ENCODE measurements around the gene BHLHE23. TPM values are rescaled to one million over a fixed set of nuclear protein-coding genes. Genes with fewer than 3 reads are reported as not detected.
A peak's percentile ranks its signal among the peaks of the same experiment; 100 is the strongest.

The BHLHE23 gene
- total and polyA plus RNA-seq, 5 experiments from 2014 or later = not detected

- peak in 1 of 10 donors; percentile 0 for DNase-seq
- Mint-ChIP-seq H3K9me3 (peaks cover 0 to 2% (median 0%) of the 10 kb centered on the region in 9 donors), H3K4me1 (peaks cover under 1 to 11% (median 6%) of the 10 kb centered on the region in 4 donors), H3K27me3 (peaks cover 7 to 37% (median 9%) of the 10 kb centered on the region in 5 donors), H3K27ac (no peak overlapping the region), H3K4me3 (no peak overlapping the region), H3K36me3 (peaks cover 0 to 2% (median 0%) of the 10 kb centered on the region in 3 donors)
- ATAC-seq = no peak
- POLR2A ChIA-PET = no interaction called here
Observed at GRCh38 chr20:63020681-63021080, 13.9 kb upstream of the BHLHE23 start.

GRCh38 chr20:63017826-63018411, 11.2 kb upstream of the BHLHE23 start:
- no peak overlapping the region for H3K4me3 Mint-ChIP-seq
- no peak for ATAC-seq
- no peak overlapping the region for H3K27ac Mint-ChIP-seq
- H3K36me3 Mint-ChIP-seq = peaks cover 2 to 14% (median 6%) of the 10 kb centered on the region in 3 donors
- peaks cover 1 to 15% (median 11%) of the 10 kb centered on the region in 9 donors for H3K9me3 Mint-ChIP-seq
- H3K4me1 Mint-ChIP-seq = peaks cover 0 to 7% (median 5%) of the 10 kb centered on the region in 4 donors
- H3K27me3 Mint-ChIP-seq = peaks cover 7 to 56% (median 24%) of the 10 kb centered on the region in 5 donors
- POLR2A ChIA-PET = no interaction called here
- DNase-seq = no peak

GRCh38 chr20:63017076-63017825, 10.5 kb upstream of the BHLHE23 start:
- H3K9me3 Mint-ChIP-seq = peaks cover 2 to 22% (median 13%) of the 10 kb centered on the region in 9 donors
- peaks cover 2 to 19% (median 7%) of the 10 kb centered on the region in 3 donors for H3K36me3 Mint-ChIP-seq
- peak in 1 of 10 donors; percentile 61 for DNase-seq
- POLR2A ChIA-PET = no interaction called here
- peaks cover 0 to 7% (median 5%) of the 10 kb centered on the region in 4 donors for H3K4me1 Mint-ChIP-seq
- no peak for ATAC-seq
- peaks cover 7 to 61% (median 25%) of the 10 kb centered on the region in 5 donors for H3K27me3 Mint-ChIP-seq
- no peak overlapping the region for H3K27ac Mint-ChIP-seq
- no peak overlapping the region for H3K4me3 Mint-ChIP-seq

DNA sequence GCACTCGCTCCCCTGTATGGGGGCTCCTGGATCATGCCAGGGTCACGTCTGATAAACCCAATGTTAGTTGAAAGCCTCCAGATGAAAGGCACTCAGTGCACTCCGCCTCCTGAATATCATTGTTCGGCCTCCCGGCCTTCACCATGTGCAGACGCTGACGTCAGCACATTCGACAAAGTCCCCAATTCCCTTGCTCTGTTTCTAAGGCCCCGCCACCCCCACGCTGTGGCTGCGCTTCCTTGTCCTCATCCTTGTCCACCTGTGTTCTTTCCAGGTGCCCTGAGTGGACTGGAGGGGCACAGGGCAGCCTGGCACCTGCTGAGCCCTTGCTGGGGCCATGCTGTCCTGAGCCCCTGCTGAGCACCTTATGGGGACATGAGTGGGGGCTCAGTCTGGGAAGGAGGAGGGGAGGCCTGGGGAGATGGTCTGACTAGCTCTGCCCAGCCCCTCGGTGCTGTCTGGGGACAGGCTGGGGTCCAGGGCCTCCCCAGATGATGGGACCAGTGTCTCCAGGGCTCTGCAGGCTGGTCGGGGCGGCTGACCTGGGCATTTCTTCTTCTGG, 9.8 kb upstream of the BHLHE23 start:
- Mint-ChIP-seq H3K27me3 (peaks cover 7 to 67% (median 25%) of the 10 kb centered on the region in 5 donors), H3K4me1 (peaks cover 0 to 7% (median 5%) of the 10 kb centered on the region in 4 donors), H3K9me3 (peaks cover 2 to 22% (median 13%) of the 10 kb centered on the region in 9 donors), H3K4me3 (no peak overlapping the region), H3K36me3 (peaks cover 2 to 19% (median 7%) of the 10 kb centered on the region in 3 donors), H3K27ac (no peak overlapping the region)
- POLR2A ChIA-PET = no interaction called here
- DNase-seq (no peak), ATAC-seq (no peak)

- peaks cover 4 to 7% (median 6%) of the 10 kb centered on the region in 4 donors for H3K4me1 Mint-ChIP-seq
- H3K4me3 Mint-ChIP-seq = no peak overlapping the region
- no peak for DNase-seq
- ATAC-seq = no peak
- peaks cover 2 to 19% (median 7%) of the 10 kb centered on the region in 3 donors for H3K36me3 Mint-ChIP-seq
- POLR2A ChIA-PET = no interaction called here
- peaks cover 7 to 74% (median 25%) of the 10 kb centered on the region in 5 donors for H3K27me3 Mint-ChIP-seq
- H3K27ac Mint-ChIP-seq = peak overlapping the region in 1 of 10 donors; percentile 69
- peaks cover 2 to 22% (median 13%) of the 10 kb centered on the region in 9 donors for H3K9me3 Mint-ChIP-seq
Observed at GRCh38 chr20:63015662-63016361, 9.0 kb upstream of the BHLHE23 start.

- Mint-ChIP-seq H3K9me3 (peaks cover 2 to 22% (median 13%) of the 10 kb centered on the region in 9 donors), H3K4me3 (no peak overlapping the region), H3K36me3 (peaks cover 2 to 19% (median 7%) of the 10 kb centered on the region in 3 donors), H3K4me1 (peaks cover 7 to 12% (median 8%) of the 10 kb centered on the region in 4 donors), H3K27ac (no peak overlapping the region), H3K27me3 (peaks cover 7 to 78% (median 20%) of the 10 kb centered on the region in 5 donors)
- ATAC-seq (no peak), DNase-seq (no peak)
- POLR2A ChIA-PET = no interaction called here
Observed at GRCh38 chr20:63015147-63015661, 8.4 kb upstream of the BHLHE23 start.

- Mint-ChIP-seq H3K27me3 (peaks cover 7 to 82% (median 20%) of the 10 kb centered on the region in 5 donors), H3K4me1 (peaks cover 9 to 17% (median 12%) of the 10 kb centered on the region in 4 donors), H3K36me3 (peaks cover 2 to 19% (median 7%) of the 10 kb centered on the region in 3 donors), H3K27ac (no peak overlapping the region), H3K9me3 (peaks cover 2 to 22% (median 13%) of the 10 kb centered on the region in 9 donors), H3K4me3 (no peak overlapping the region)
- DNase-seq = no peak
- no peak for ATAC-seq
- POLR2A ChIA-PET = no interaction called here
Observed at GRCh38 chr20:63014710-63015109, 7.9 kb upstream of the BHLHE23 start.

DNA sequence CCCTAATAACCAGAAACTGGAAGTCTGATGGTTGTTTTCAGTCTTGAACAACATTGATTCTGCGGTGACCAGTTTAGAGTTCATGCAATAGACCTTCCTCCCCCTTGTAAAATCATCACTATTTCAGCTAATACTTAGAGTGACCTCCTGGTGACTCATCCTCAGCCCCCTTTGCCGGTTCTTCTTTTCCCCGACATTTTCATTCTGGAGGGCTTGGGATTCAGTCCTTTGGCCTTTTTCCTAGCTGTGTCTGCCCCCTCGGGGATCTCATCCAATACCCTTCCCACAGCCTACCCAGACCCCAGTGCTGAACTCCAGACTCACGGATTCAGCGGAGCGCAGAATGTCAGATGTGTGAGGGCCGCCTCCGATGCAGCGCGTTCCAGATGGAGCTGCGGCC, 7.5 kb upstream of the BHLHE23 start:
- ATAC-seq (no peak), DNase-seq (no peak)
- Mint-ChIP-seq H3K36me3 (peaks cover 2 to 19% (median 7%) of the 10 kb centered on the region in 3 donors), H3K27ac (no peak overlapping the region), H3K4me1 (peaks cover 9 to 20% (median 13%) of the 10 kb centered on the region in 4 donors), H3K9me3 (peaks cover 2 to 22% (median 13%) of the 10 kb centered on the region in 9 donors), H3K4me3 (no peak overlapping the region), H3K27me3 (peaks cover 7 to 84% (median 20%) of the 10 kb centered on the region in 5 donors)
- POLR2A ChIA-PET = no interaction called here

DNA sequence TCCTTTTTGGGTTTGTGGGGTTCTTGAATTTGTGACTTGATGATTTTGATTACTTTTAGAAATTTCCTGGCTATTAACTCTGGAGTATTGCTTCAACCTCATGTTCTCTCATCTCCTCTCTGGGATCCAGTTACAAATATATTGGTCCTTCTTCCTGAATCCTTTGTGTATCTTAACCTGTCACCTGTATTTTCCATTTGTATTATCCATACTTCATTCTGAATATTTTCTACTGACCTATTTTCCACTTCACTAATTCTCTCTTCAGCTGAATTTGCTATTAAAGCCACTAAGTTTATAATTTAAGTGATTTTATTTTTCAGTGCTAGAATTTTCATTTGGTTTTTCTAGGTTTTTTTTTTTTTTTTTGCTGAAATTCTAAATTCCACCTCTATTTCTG, 6.4 kb upstream of the BHLHE23 start:
- H3K27me3 Mint-ChIP-seq = peaks cover 7 to 86% (median 21%) of the 10 kb centered on the region in 5 donors
- no peak for DNase-seq
- no peak overlapping the region for H3K4me3 Mint-ChIP-seq
- POLR2A ChIA-PET = interaction anchor here (0.6 kb wide), 1 partner anchor 34 kb away, joined by 3 read pairs; no protein-coding TSS in a partner anchor
- no peak for ATAC-seq
- H3K27ac Mint-ChIP-seq = no peak overlapping the region
- H3K4me1 Mint-ChIP-seq = peaks cover 12 to 24% (median 20%) of the 10 kb centered on the region in 4 donors
- H3K9me3 Mint-ChIP-seq = peaks cover 2 to 22% (median 13%) of the 10 kb centered on the region in 9 donors
- peaks cover 2 to 19% (median 7%) of the 10 kb centered on the region in 3 donors for H3K36me3 Mint-ChIP-seq

DNA sequence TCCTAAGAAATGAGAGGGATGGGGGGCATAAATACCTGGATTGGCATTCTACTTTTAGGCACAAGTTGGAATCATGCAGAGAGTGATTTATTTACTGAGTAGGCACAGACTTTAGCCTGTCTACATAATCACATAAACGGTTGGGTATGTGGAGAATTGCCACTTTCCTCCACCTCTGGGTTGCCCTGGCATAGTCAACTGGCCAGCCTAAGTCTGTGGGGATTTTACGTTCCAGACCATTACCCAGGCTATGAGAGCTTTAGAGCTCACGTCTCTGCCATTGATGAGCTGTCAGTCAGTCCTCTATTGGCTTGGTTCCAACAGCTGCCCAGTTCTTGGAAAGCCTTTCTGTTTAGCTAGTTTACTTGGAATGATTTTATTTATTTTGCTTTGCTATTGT, 5.0 kb upstream of the BHLHE23 start:
- POLR2A ChIA-PET = interaction anchor here (1.8 kb wide), 1 partner anchor 108 kb away, joined by 6 read pairs; no protein-coding TSS in a partner anchor
- Mint-ChIP-seq H3K4me3 (peak overlapping the region in 1 of 10 donors; percentile 11), H3K27ac (no peak overlapping the region), H3K4me1 (peaks cover 16 to 31% (median 25%) of the 10 kb centered on the region in 4 donors), H3K36me3 (peaks cover 2 to 19% (median 7%) of the 10 kb centered on the region in 3 donors), H3K9me3 (peaks cover 2 to 22% (median 13%) of the 10 kb centered on the region in 9 donors), H3K27me3 (peaks cover 7 to 86% (median 26%) of the 10 kb centered on the region in 5 donors)
- ATAC-seq (no peak), DNase-seq (no peak)

DNA sequence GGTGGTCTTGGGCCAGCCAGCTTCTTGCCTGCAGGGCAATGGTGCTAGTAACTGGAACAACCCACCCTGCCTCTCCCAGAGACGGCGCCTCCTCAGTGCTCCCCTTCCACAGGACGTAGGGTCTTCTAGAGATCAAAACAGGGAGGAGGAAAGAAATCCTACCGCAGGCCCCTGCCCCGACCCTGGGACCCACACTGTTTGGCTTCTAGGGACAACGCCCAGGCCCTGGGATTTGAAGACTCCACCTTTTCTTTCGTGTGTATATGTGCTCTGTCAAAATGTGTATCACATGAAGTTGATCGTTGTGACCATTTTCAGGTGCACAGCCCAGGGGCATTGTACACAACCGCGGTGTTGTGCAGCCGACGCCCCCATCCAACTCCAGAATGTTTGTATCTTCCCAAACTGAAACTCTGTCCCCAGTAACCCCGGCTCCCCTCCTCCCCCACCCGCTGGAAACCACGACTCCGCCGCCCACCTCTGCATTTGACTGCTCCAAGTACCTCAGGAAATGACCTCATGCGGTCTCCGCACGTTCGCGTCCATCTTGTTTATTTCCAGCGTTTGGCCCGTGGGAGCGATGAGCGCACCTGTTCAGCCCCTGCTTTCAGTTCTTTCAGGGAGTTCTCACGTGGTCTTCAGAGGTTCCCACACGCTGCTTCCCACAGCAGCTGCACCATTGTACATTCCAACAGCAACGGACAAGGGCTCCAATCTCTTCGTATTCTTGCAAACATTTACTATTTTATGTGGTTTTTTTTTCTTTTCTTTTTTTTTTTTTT, 3.4 kb upstream of the BHLHE23 start:
- H3K4me1 Mint-ChIP-seq = peaks cover 16 to 31% (median 27%) of the 10 kb centered on the region in 4 donors
- H3K4me3 Mint-ChIP-seq = peak overlapping the region; percentile 9 to 96 (median 89)
- peaks cover 0 to 19% (median 7%) of the 10 kb centered on the region in 3 donors for H3K36me3 Mint-ChIP-seq
- POLR2A ChIA-PET = interaction anchor here (0.6 to 2.0 kb wide), 7 partner anchors 16 to 178 kb away, joined by 4 to 9 read pairs (median 5); no protein-coding TSS in a partner anchor
- H3K9me3 Mint-ChIP-seq = peaks cover 2 to 22% (median 13%) of the 10 kb centered on the region in 9 donors
- DNase-seq (peak in 9 of 10 donors; percentile 49 to 89 (median 75)), ATAC-seq (peak; percentile 67 to 77)
- H3K27ac Mint-ChIP-seq = peak overlapping the region in 8 of 10 donors; percentile 39 to 96 (median 92)
- peaks cover 2 to 78% (median 23%) of the 10 kb centered on the region in 5 donors for H3K27me3 Mint-ChIP-seq
